GM12878 (cell line): ENCODE data around the gene CPT1C. TPM values are rescaled to one million over a fixed set of nuclear protein-coding genes. Genes with fewer than 3 reads are reported as not detected.
"Not testable (repeated sequence)": the region's sequence is repeated elsewhere in the genome, so short reads cannot be mapped to it uniquely, and the experiment has no call there.

Experiments used
- ATAC-seq: fragments of 200-7000 bp; cut with Tn5 transposase; 3 replicates; pipeline ENCODE4 v1.9.1; 2020; ENCODE audit warnings: mild to moderate bottlenecking, moderate library complexity
- BruUV-seq: library from RNA; stranded (reverse); fragments of 400-500 nt; replicated peaks from 2 replicates; lab custom pipeline; 2021; lab: Mats Ljungman, UMichigan
- CTCF ChIA-PET: fragments of 300-600 bp; sonication (Branson Sonifier 250); formaldehyde crosslinking; extraction: SDS; loops from one replicate; lab custom pipeline; 2021; ENCODE audit warnings: inconsistent platforms; lab: Yijun Ruan, JAX
- POLR2A ChIA-PET: fragments of 350-600 bp; formaldehyde crosslinking; extraction: SDS; loops from one replicate; lab custom pipeline; 2021; ENCODE audit warnings: inconsistent platforms; lab: Charles Lee
- RAD21 ChIA-PET: fragments of 300-600 bp; sonication (Branson Sonifier 250); formaldehyde crosslinking; loops from one replicate; lab custom pipeline; 2023; ENCODE audit warnings: antibody characterized with exemption; ENCODE audit not compliant: unreplicated experiment; lab: Charles Lee
- SMC1A ChIA-PET: fragments of 300-600 bp; sonication (Branson Sonifier 250); formaldehyde crosslinking; loops from one replicate; lab custom pipeline; 2023; ENCODE audit not compliant: unreplicated experiment, uncharacterized antibody; lab: Charles Lee
- DNase-seq: peaks from one replicate; pipeline ENCODE4 v3.0.0-alpha.2; 2011; ENCODE audit warnings: low read depth, low spot score
- FAIRE-seq: peaks from 3 replicates; lab custom pipeline; 2011; peaks lifted over from hg19 to GRCh38; lab: Jason Lieb, UNC
- H2AFZ ChIP-seq: 2 replicates; pipeline ENCODE4 v1.6.0; 2011; ENCODE audit warnings: low read depth, low read length, control low read depth; ENCODE audit not compliant: control insufficient read depth
- H3K27ac ChIP-seq: 2 replicates; pipeline ENCODE4 v1.5.1; 2011; ENCODE audit warnings: control low read depth; ENCODE audit not compliant: control insufficient read depth, insufficient read depth
- H3K27me3 ChIP-seq, 2 experiments: replicated peaks in 1 of 2; 2 replicates each; pipeline versions ENCODE4 v1.6.0 to v1.6.1; 2011; ENCODE audit warnings: low read length in 1 of 2; ENCODE audit not compliant: control insufficient read depth in 2 of 2, insufficient read depth in 2 of 2
- H3K36me3 ChIP-seq, 2 experiments: 2 replicates each; pipeline ENCODE4 v1.5.1; 2011; ENCODE audit warnings: low read length in 1 of 2; ENCODE audit not compliant: control insufficient read depth in 2 of 2, insufficient read depth in 2 of 2
- H3K4me1 ChIP-seq: 2 replicates; pipeline ENCODE4 v1.6.1; 2011; ENCODE audit warnings: mild to moderate bottlenecking, low read length, moderate library complexity, mixed read lengths; ENCODE audit not compliant: control insufficient read depth, insufficient read depth
- H3K4me2 ChIP-seq: 2 replicates; pipeline ENCODE4 v1.6.0; 2011; ENCODE audit warnings: control low read depth; ENCODE audit not compliant: control insufficient read depth, insufficient read depth
- H3K4me3 ChIP-seq: fragments of 200-600 bp; sonication (generic); 2 replicates; pipeline ENCODE4 v1.5.1; 2016
- H3K79me2 ChIP-seq: 2 replicates; pipeline ENCODE4 v1.6.0; 2011; ENCODE audit warnings: low read length; ENCODE audit not compliant: control insufficient read depth, insufficient read depth
- H3K9ac ChIP-seq: 2 replicates; pipeline ENCODE4 v1.8.0; 2011; ENCODE audit warnings: low read length, control low read depth, mixed read lengths; ENCODE audit not compliant: control insufficient read depth, insufficient read depth
- H3K9me3 ChIP-seq: replicated peaks from 3 replicates; pipeline ENCODE4 v1.5.1; 2011; ENCODE audit warnings: mild to moderate bottlenecking, low read length; ENCODE audit not compliant: control insufficient read depth, insufficient read depth
- H4K20me1 ChIP-seq: 2 replicates; pipeline ENCODE4 v1.6.0; 2011; ENCODE audit not compliant: control insufficient read depth, insufficient read depth
- CBFB ChIP-seq: IDR thresholded peaks from 2 replicates; pipeline ENCODE4 v1.6.1; 2016; ENCODE audit warnings: antibody characterized with exemption, low read depth
- EGR1 ChIP-seq, 2 experiments: IDR thresholded peaks; 1 replicate in 1 of 2; 2 replicates in 1 of 2; pipeline ENCODE4 v1.6.1; 2011 to 2012; ENCODE audit warnings: low read depth in 2 of 2, low read length in 2 of 2, borderline replicate concordance in 1 of 2, mild to moderate bottlenecking in 1 of 2, moderate library complexity in 1 of 2
- MTA2 ChIP-seq: fragments of 450-650 bp; IDR thresholded peaks from 2 replicates; pipeline ENCODE4 v1.6.1; 2016; ENCODE audit warnings: low read depth, mild to moderate bottlenecking, moderate library complexity
- NBN ChIP-seq: fragments of 450-650 bp; IDR thresholded peaks from 2 replicates; pipeline ENCODE4 v1.6.1; 2016
- whole genome bisulfite sequencing: methylation state at CpG from one replicate; pipeline ENCODE4 v1.1.6; 2016; ENCODE audit warnings: low lambda C conversion rate; ENCODE audit not compliant: insufficient replicate concordance, insufficient coverage; ENCODE audit errors: missing lambda C conversion rate; 5-methylcytosine and 5-hydroxymethylcytosine counted together
- in situ Hi-C: fragments of 300-500 bp; cut with MboI; formaldehyde crosslinking; loops from 9 replicates; pipeline ENCODE4 v1.14.3; 2018; ENCODE audit warnings: mixed read lengths
- intact Hi-C: fragments of 100-400 bp; cut with micrococcal nuclease; formaldehyde crosslinking; loops from one replicate; pipeline ENCODE4 v1.14.2; 2022; ENCODE audit not compliant: unreplicated experiment
- polyA plus RNA-seq, 11 experiments: library from polyadenylated mRNA; depleted of rRNA in 4 of 11; unstranded in 6 of 11; stranded (reverse) in 5 of 11; fragments of >200 nt; fragmentation: Nextera tagmentation in 4 of 11; fragmentation: Illumina TruSeq in 1 of 11; extraction: Ambion mirVana in 4 of 11; extraction: Trizol in 1 of 11; gene quantifications; 1 replicate in 1 of 11; 2 replicates in 10 of 11; pipeline versions ENCODE4 v1.2.1 to v1.2.3, GENCODE V29; 2011 to 2016; ENCODE audit warnings: inconsistent platforms in 2 of 11, missing spikeins in 2 of 11, low read depth in 1 of 11
- total RNA-seq, 4 experiments: library from RNA; depleted of rRNA in 3 of 4; stranded (reverse); fragments of >200 nt in 3 of 4; fragmentation: Illumina TruSeq in 1 of 4; extraction: Trizol in 1 of 4; gene quantifications; 2 replicates each; pipeline versions ENCODE4 v1.2.1 to v1.2.3, GENCODE V29; 2013 to 2021
- TF ChIP-seq, protein P1 (sequence below): fragments of 450-650 bp; IDR thresholded peaks from 2 replicates; pipeline ENCODE4 v1.6.1; 2016; ENCODE audit warnings: mild to moderate bottlenecking

The CPT1C gene
- total and polyA plus RNA-seq, 10 of the 15 experiments (the other 5 are each of a cell fraction or from before 2014, with no cell fraction given): 0.04 to 0.56 (median 0.21) TPM; not detected in 3

DNA sequence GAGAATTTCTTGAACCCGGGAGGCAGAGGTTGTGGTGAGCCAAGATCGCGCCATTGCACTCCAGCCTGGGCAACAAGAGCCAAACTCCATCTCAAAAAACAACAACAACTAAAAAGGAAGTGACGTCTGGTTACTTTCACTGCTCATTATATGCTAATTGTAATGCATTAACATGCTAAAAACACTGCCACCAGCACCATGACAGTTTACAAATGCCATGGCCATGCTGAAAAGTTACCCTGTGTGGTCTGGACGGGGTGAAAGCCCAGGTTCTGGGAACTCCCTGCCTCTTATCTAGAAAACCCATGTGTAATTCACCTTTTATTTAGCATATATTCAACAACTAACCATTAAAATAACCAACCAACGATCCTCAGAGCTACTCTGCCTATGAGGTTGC is 28.1 kb downstream of the CPT1C start:
- Histone ChIP-seq H3K4me3 (no peak overlapping the region), H4K20me1 (no peaks in the 10 kb centered on the region), H3K4me1 (no peaks in the 10 kb centered on the region), H3K9ac (no peak overlapping the region), H3K9me3 (no peaks in the 10 kb centered on the region; the same call in 2 of the 3 replicates)
- no peak for FAIRE-seq
- WGBS: 45% methylated on average over 6 of the region's 6 CpGs
- ChIA-PET RAD21 (no interaction called here), SMC1A (no interaction called here)
- DNase-seq: no peak
- no TSS peak for BruUV-seq
- in situ Hi-C loops: no loop called here
- TF ChIP-seq EGR1 (IDR thresholded peaks at IDR 0.05; ENCODE audit: borderline replicate concordance in 1 of 2, low read depth in 2 of 2, low read length in 2 of 2): no peak
- TF ChIP-seq NBN: no peak
- TF ChIP-seq CBFB: no peak
- TF ChIP-seq, protein P1, sequence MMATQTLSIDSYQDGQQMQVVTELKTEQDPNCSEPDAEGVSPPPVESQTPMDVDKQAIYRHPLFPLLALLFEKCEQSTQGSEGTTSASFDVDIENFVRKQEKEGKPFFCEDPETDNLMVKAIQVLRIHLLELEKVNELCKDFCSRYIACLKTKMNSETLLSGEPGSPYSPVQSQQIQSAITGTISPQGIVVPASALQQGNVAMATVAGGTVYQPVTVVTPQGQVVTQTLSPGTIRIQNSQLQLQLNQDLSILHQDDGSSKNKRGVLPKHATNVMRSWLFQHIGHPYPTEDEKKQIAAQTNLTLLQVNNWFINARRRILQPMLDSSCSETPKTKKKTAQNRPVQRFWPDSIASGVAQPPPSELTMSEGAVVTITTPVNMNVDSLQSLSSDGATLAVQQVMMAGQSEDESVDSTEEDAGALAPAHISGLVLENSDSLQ: no peak
- no peak for TF ChIP-seq MTA2
- TF ChIP-seq, all 136 proteins: peak for 0
- H3K27ac ChIP-seq: no peak overlapping the region
- CTCF ChIA-PET: no interaction called here
- no peaks in the 10 kb centered on the region for H3K36me3 ChIP-seq
- H2AFZ ChIP-seq: no peak overlapping the region
- intact Hi-C loops: no loop called here
- no peaks in the 10 kb centered on the region for H3K27me3 ChIP-seq
- no peak overlapping the region for H3K4me2 ChIP-seq
- no peak for ATAC-seq
- POLR2A ChIA-PET: interaction anchor here (1.1 kb wide), 1 partner anchor 40 kb away, joined by 3 read pairs; no protein-coding TSS in a partner anchor
- H3K79me2 ChIP-seq: no peaks in the 10 kb centered on the region

GRCh38 chr19:49719420-49719819 is 28.5 kb downstream of the CPT1C start:
- H3K27ac ChIP-seq, H3K9ac ChIP-seq, H3K4me3 ChIP-seq, CTCF ChIA-PET, H3K79me2 ChIP-seq, BruUV-seq, ATAC-seq, H3K4me2 ChIP-seq, SMC1A ChIA-PET, FAIRE-seq, H3K4me1 ChIP-seq, H3K36me3 ChIP-seq, H2AFZ ChIP-seq, in situ Hi-C loops, DNase-seq, POLR2A ChIA-PET, RAD21 ChIA-PET, H3K9me3 ChIP-seq, H4K20me1 ChIP-seq, intact Hi-C loops, H3K27me3 ChIP-seq: not testable (repeated sequence)
- 85% methylated on average over 22 of the region's 22 CpGs for WGBS
